T-helper 17 cell (primary cell): ENCODE results near the gene WNT2B. TPM values are rescaled to one million over a fixed set of nuclear protein-coding genes. Genes with fewer than 3 reads are reported as not detected.
"Not testable (repeated sequence)": the region's sequence is repeated elsewhere in the genome, so short reads cannot be mapped to it uniquely, and the experiment has no call there.

Experiments used
- ATAC-seq: fragments of 150-1000 bp; cut with Tn5 transposase; 2 replicates; pipeline ENCODE4 v1.10.0; 2021; ENCODE audit warnings: mild to moderate bottlenecking, moderate library complexity
- DNase-seq, 3 donors: peaks; one replicate each; pipeline versions ENCODE4 v3.0.0 to v3.0.0-alpha.2; 2020 to 2021
- H3K9me3 ChIP-seq: one replicate; pipeline ENCODE4 v1.7.0; 2013; ENCODE audit warnings: low read length, mild to moderate bottlenecking; ENCODE audit not compliant: control insufficient read depth, poor library complexity, severe bottlenecking
- H3K27ac Mint-ChIP-seq: one replicate; pipeline ENCODE4 v1.8.0; 2022; ENCODE audit warnings: mild to moderate bottlenecking, moderate library complexity, mixed read lengths
- H3K27me3 Mint-ChIP-seq: one replicate; pipeline ENCODE4 v1.8.0; 2022; ENCODE audit warnings: mixed read lengths
- H3K36me3 Mint-ChIP-seq: one replicate; pipeline ENCODE4 v1.8.0; 2022; ENCODE audit warnings: low read depth, mixed read lengths
- H3K4me1 Mint-ChIP-seq: one replicate; pipeline ENCODE4 v1.8.0; 2022; ENCODE audit warnings: mild to moderate bottlenecking, mixed read lengths
- H3K4me3 Mint-ChIP-seq: one replicate; pipeline ENCODE4 v1.8.0; 2022; ENCODE audit warnings: mild to moderate bottlenecking, moderate library complexity, mixed read lengths
- total RNA-seq, 4 donors: library from RNA in 2 of 4; stranded (reverse) in 2 of 4; gene quantifications; one replicate each; pipeline ENCODE4 v1.2.3 and lab custom pipeline; 2022 to 2026

WNT2B gene
- total RNA-seq, 2 donors from 2014 or later = 0.13 to 0.37 TPM

DNA sequence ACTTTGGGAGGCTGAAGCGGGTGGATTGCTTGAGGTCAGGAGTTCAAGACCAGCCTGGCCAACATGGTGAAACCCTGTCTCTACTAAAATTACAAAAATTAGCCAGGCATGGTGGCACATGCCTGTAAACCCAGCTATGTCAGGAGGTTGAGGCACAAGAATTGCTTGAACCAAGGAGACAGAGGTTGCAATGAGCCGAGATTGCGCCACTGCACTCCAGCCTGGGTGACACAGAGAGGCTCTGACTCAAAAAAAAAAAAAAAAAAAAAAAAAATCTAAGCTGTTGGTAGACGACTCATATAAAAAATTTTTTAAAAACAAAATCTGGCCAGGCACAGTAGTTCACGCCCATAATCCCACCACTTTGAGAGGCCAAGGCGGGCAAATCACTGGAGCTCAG lies 21.1 kb upstream of the WNT2B start:
- not testable (repeated sequence) for H3K27ac Mint-ChIP-seq, H3K4me1 Mint-ChIP-seq, ATAC-seq, DNase-seq, H3K9me3 ChIP-seq, H3K36me3 Mint-ChIP-seq, H3K4me3 Mint-ChIP-seq
- peaks cover 34% of the 10 kb centered on the region for H3K27me3 Mint-ChIP-seq

DNA sequence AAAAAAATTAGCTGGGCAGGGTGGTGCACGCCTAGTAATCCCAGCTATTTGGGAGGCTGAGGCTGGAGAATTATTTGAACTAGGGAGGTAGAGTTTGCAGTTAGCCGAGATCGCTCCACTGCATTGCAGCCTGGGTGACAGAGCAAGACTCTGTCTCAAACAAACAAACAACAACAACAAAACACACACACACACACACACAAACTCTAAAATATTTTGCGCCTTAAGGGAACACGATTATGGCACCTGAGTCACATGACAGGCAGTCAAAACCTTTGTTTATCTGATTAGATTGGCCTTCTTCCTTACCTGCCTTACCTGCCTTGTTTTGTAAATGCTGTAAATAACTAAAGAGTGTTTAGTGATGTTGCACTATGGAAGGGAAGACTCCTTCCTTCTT lies 20.6 kb upstream of the WNT2B start:
- ATAC-seq (no peak), DNase-seq (no peak)
- no peak overlapping the region for H3K27ac Mint-ChIP-seq
- no peaks in the 10 kb centered on the region for H3K9me3 ChIP-seq
- H3K36me3 Mint-ChIP-seq = no peaks in the 10 kb centered on the region
- no peak overlapping the region for H3K4me3 Mint-ChIP-seq
- H3K4me1 Mint-ChIP-seq = peaks cover 5% of the 10 kb centered on the region
- H3K27me3 Mint-ChIP-seq = peaks cover 38% of the 10 kb centered on the region

DNA sequence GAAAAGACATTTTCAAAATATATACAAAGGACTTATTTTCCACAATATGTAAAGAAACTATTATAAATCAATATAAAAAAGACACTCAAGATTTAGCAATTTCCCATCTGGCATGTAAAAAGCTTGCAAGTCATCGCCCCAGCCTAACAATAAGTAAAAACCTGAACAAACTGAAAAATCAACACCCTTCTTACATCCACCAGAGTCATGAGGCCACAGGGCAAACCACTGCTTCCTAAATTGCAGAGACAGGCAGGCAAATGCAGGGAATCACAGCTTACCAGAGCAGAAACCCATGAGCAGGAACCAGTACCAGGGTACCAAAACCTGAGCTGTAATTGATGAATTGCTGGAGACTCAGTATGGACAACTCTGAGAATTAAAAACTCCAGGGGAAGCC lies 16.7 kb upstream of the WNT2B start:
- peaks cover 10% of the 10 kb centered on the region for H3K4me1 Mint-ChIP-seq
- no peak overlapping the region for H3K27ac Mint-ChIP-seq
- H3K4me3 Mint-ChIP-seq = no peak overlapping the region
- no peak for DNase-seq
- no peak for ATAC-seq
- H3K27me3 Mint-ChIP-seq = peaks cover 59% of the 10 kb centered on the region
- peaks cover 2% of the 10 kb centered on the region for H3K36me3 Mint-ChIP-seq
- H3K9me3 ChIP-seq = no peaks in the 10 kb centered on the region

DNA sequence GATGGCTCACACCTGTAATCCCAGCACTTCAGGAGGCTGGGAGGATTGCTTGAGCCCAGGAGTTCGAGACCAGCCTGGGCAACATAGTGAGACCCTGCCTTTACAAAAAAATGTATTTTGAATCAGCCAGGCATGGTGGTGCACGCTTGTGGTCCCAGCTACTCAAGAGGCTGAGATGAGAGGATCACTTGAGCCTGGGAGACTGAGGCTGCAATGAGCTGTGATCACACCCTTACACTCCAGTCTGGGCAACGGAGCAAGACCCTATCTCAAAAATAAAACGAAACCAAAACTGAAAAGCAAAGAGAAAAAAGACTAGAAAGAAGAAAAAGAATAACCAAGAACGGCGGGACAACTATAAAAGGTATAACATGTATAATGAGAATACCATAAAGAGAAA lies 15.4 kb upstream of the WNT2B start:
- H3K27me3 Mint-ChIP-seq = peaks cover 72% of the 10 kb centered on the region
- peaks cover 4% of the 10 kb centered on the region for H3K36me3 Mint-ChIP-seq
- ATAC-seq = no peak
- H3K9me3 ChIP-seq = no peaks in the 10 kb centered on the region
- H3K4me1 Mint-ChIP-seq = peaks cover 10% of the 10 kb centered on the region
- DNase-seq = no peak
- H3K27ac Mint-ChIP-seq = no peak overlapping the region
- H3K4me3 Mint-ChIP-seq = no peak overlapping the region

DNA sequence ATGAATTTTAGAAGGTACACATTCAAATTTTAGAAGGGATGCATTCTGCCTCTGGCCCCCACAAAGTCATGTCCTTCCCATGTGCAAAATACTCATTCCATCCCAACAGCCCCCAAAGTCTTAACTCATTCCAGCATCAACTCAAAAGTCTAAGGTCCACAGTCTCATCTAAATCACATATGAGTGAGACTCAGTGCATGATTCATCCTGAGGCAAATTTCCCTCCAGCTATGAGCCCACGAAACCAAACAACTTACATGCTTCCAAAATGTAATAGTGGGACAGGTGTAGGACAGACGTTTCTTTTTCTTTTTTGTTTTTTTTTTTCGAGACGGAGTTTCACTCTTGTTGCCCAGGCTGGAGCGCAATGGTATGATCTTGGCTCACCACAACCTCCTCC lies 12.5 kb upstream of the WNT2B start:
- Mint-ChIP-seq H3K27me3 (peaks cover 70% of the 10 kb centered on the region), H3K4me3 (no peak overlapping the region), H3K36me3 (peaks cover 4% of the 10 kb centered on the region), H3K27ac (no peak overlapping the region), H3K4me1 (peaks cover 13% of the 10 kb centered on the region)
- no peak for ATAC-seq
- no peaks in the 10 kb centered on the region for H3K9me3 ChIP-seq
- DNase-seq = no peak

DNA sequence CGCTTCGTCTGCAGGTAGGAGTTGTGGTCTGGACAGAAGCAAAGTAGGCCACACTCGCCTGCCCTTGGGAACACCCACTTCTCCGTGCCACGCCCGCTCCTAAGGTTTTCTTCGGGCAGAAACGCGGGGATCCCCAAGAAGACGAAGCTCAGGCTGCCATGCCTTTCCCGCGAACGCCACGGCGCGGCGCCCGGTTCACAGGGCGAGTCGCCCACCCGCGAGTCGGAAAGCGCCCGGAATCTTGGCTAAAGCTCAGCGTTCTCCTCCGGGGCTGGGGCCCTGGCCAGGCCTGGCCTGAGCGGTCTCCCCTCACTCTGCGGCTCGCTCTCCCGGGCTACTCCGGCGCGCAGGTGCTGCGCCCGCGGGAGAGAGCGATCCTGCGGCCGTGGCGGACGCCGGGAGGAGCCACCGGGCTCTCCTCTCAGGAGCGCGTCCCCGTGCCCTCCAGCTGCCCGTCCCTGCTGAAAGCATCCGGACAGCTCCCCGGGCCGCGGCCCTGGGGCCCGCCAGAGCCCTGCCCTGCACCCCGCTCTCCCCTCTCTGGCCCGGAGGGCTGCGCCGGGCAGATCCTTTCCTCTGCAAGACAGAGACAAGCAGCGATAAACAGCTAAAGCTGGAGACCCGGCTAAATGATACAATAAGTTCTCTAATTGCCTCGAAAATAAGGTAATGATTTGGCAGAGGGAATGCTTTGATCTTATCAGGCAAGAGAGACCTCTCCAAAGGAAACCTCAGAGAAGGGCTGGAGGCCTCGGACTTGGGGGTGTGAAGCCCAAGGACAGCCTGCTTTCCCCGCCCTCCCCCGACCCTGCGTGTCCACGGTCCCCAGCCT lies 6.7 kb upstream of the WNT2B start:
- no peak overlapping the region for H3K27ac Mint-ChIP-seq
- no peaks in the 10 kb centered on the region for H3K9me3 ChIP-seq
- H3K27me3 Mint-ChIP-seq = peaks cover 70% of the 10 kb centered on the region
- H3K4me3 Mint-ChIP-seq = peak overlapping the region; percentile 82
- DNase-seq (peak; percentile 34 to 45 (median 35)), ATAC-seq (peak; percentile 86)
- H3K36me3 Mint-ChIP-seq = peaks cover 10% of the 10 kb centered on the region
- peaks cover 10% of the 10 kb centered on the region for H3K4me1 Mint-ChIP-seq

DNA sequence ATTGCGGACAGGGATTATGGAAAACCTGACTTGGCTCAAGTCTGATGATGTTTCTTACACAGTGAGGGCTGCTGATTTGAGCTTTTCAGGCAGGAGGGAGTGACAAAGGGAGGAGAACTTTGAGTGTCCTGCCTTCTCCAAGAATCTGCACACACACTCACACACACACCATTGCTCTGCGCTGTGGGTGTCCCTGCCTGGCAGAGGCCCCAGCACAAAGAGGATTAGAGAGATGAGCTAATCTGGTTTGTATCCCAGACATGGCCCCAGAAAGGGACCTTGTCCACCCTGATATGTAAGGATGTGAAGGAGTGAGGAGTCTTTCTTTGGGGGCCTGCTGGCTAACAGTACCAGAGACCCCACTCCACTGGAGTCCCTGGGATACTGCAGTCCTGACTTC lies 5.9 kb upstream of the WNT2B start:
- Mint-ChIP-seq H3K36me3 (peaks cover 8% of the 10 kb centered on the region), H3K4me1 (peaks cover 12% of the 10 kb centered on the region), H3K4me3 (peak overlapping the region; percentile 82), H3K27me3 (peaks cover 68% of the 10 kb centered on the region), H3K27ac (no peak overlapping the region)
- no peak for ATAC-seq
- no peaks in the 10 kb centered on the region for H3K9me3 ChIP-seq
- DNase-seq = no peak

DNA sequence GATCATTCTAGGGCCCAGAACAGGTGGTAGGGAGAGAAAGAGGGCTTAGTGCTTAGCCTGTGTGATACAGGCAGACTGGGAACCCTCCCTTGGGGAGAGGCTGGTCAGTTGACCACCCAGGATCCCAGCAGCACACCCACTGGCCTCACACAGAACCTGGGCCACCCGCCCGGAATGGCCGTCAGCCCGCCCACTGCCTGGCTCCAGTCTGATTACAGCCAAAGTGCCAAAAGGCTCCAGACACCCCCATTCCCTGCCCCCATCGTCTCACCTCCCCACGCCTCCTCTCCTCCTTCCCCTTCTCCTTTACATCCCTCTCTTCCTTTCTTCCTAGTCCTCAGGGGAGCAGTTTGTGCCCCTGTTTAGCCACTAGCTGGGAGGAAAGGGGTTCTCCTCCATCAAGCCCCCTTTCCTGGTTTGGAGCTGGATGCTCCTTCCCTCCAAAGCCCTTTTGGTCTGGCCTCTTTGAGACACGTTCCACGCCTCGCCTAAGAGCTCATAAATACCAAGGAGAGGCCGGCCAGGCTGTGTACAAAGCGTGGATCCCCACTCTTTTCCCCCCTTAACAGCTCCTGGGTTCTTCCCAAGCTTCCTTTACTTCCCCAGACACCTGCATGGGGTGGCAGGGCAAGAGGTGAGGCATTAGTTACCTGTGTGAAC lies 4.6 kb upstream of the WNT2B start:
- ATAC-seq = no peak
- DNase-seq = no peak
- Mint-ChIP-seq H3K27me3 (peaks cover 54% of the 10 kb centered on the region), H3K4me3 (no peak overlapping the region), H3K36me3 (peaks cover 8% of the 10 kb centered on the region), H3K27ac (no peak overlapping the region), H3K4me1 (peaks cover 10% of the 10 kb centered on the region)
- H3K9me3 ChIP-seq = no peaks in the 10 kb centered on the region

DNA sequence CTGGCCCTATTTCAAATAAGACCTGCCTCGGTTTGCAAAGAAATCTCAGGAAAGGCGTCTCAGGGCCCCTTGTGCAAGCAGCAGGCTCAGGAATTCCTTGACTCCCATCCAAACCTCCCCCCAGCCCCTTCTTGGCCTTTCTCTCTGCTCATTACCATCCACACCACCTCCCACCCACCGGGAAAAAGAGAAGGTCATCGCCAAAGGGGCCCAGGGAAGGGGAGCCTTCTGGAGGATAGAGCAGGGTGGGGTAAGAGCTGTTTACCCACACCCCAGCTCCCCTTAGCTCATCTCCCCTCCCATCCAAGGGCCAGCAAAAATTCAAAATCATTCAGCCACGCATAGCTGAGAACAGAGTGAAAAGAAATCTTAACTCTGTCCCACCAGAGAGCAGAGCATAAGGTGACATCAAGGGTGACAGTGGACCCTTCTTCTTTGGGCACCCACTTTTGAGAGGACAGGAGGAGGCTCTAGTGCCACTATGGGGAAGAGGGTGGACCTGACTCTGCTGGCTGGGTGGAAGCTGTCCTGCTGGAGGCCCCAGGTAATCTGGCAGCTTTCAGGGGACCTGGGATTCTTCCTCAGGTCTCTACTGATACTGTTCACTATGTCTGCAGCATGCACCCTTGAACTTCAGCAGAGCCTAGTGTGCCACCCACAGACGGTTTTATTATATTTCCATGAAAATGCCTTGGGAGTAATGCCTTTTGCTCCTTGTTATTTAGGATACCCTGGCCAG lies 3.9 kb upstream of the WNT2B start:
- H3K4me1 Mint-ChIP-seq = peaks cover 9% of the 10 kb centered on the region
- DNase-seq (no peak), ATAC-seq (no peak)
- no peak overlapping the region for H3K4me3 Mint-ChIP-seq
- no peak overlapping the region for H3K27ac Mint-ChIP-seq
- H3K9me3 ChIP-seq = no peaks in the 10 kb centered on the region
- peaks cover 47% of the 10 kb centered on the region for H3K27me3 Mint-ChIP-seq
- peaks cover 8% of the 10 kb centered on the region for H3K36me3 Mint-ChIP-seq

DNA sequence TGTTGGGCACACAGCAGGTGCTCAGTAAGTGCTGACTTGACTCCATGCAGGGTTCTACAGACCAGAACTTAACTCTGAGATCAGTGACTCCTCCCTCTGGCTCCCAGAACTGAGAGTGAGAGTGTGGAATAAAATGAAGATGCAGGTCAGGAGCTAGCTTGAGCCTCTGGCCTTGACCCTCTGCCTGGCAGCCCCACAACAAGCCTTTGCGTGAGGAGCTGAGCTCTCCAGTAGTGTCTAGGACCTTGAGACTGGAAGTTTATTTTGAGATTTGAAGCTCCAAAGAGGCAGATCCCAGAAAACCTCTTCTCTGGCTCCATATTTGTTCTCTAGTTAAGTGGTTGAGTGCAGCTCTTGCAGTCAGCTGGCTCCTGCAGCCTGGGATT lies 3.4 kb upstream of the WNT2B start:
- H3K27ac Mint-ChIP-seq = no peak overlapping the region
- DNase-seq (no peak), ATAC-seq (no peak)
- no peaks in the 10 kb centered on the region for H3K9me3 ChIP-seq
- H3K27me3 Mint-ChIP-seq = peaks cover 50% of the 10 kb centered on the region
- no peak overlapping the region for H3K4me3 Mint-ChIP-seq
- peaks cover 11% of the 10 kb centered on the region for H3K4me1 Mint-ChIP-seq
- peaks cover 8% of the 10 kb centered on the region for H3K36me3 Mint-ChIP-seq

DNA sequence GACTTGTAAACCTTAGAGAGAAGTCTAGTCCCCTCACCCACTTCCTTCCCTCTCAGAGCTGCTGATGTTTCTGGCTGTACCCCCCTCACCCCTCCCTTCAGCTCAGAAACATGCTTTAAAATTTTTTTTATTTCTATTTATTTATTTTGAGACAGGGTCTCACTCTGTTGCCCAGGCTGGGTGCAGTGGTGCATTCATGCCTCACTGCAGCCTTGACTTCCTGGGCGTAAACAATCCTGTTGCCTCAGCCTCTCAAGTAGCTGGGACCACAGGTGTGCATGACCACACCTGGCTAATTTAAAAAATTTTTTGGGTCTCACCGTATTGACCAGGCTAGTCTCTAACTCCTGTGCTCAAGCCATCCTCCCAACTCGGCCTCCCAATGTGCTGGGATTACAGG lies 2.9 kb upstream of the WNT2B start:
- peaks cover 53% of the 10 kb centered on the region for H3K27me3 Mint-ChIP-seq
- no peaks in the 10 kb centered on the region for H3K9me3 ChIP-seq
- ATAC-seq (no peak), DNase-seq (no peak)
- H3K36me3 Mint-ChIP-seq = peaks cover 8% of the 10 kb centered on the region
- no peak overlapping the region for H3K27ac Mint-ChIP-seq
- H3K4me1 Mint-ChIP-seq = peaks cover 11% of the 10 kb centered on the region
- no peak overlapping the region for H3K4me3 Mint-ChIP-seq

DNA sequence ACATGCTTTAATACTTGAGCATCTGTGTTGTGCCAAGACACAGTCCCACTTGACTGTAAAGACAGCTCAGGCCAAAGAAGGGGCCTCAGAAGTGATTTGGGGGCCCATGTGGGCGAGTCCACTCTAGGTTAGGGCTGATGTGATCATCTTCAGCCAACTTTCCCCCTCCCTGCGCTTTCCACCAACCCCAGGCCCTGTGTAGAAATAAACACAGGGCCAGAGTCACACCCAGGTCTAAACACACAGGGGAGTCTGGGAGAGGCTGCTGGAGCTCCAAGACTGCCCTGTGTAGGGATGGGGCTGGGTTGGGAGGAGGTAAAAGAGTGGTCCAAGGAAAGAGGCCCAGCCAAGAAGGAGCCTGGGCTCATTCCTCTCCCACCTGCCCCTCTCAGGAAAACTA lies 2.5 kb upstream of the WNT2B start:
- Mint-ChIP-seq H3K27me3 (peaks cover 48% of the 10 kb centered on the region), H3K4me3 (no peak overlapping the region), H3K4me1 (peaks cover 11% of the 10 kb centered on the region), H3K36me3 (peaks cover 8% of the 10 kb centered on the region), H3K27ac (no peak overlapping the region)
- DNase-seq (no peak), ATAC-seq (no peak)
- no peaks in the 10 kb centered on the region for H3K9me3 ChIP-seq

DNA sequence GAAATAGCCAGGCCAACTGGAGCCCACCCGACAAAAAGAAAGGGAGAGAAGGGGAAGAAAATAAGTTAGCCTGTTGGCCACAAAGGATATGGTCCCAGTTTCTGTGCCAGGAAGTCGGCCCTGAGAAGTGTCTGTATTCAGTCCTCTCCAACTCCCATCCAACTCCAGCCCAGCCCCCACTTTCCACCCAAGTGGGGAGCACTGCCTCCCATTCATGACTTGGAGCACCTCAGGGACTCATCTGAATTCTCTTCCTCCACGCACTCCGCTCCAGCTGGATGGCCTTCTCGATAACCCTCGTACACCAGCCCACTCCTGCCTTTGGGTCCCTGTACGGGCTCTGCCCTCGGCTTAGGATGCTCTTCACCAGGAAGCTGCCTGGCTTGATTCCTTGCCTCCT lies 2.0 kb upstream of the WNT2B start:
- Mint-ChIP-seq H3K36me3 (peaks cover 8% of the 10 kb centered on the region), H3K27ac (no peak overlapping the region), H3K27me3 (peaks cover 45% of the 10 kb centered on the region), H3K4me3 (no peak overlapping the region), H3K4me1 (peaks cover 11% of the 10 kb centered on the region)
- H3K9me3 ChIP-seq = no peaks in the 10 kb centered on the region
- DNase-seq (no peak), ATAC-seq (no peak)
